ENCODE measurements around the gene CMBL. TPM values are rescaled to one million over a fixed set of nuclear protein-coding genes. Genes with fewer than 3 reads are reported as not detected.

The CMBL gene
- total RNA-seq, 1 donor from 2014 or later, result not detected

DNA sequence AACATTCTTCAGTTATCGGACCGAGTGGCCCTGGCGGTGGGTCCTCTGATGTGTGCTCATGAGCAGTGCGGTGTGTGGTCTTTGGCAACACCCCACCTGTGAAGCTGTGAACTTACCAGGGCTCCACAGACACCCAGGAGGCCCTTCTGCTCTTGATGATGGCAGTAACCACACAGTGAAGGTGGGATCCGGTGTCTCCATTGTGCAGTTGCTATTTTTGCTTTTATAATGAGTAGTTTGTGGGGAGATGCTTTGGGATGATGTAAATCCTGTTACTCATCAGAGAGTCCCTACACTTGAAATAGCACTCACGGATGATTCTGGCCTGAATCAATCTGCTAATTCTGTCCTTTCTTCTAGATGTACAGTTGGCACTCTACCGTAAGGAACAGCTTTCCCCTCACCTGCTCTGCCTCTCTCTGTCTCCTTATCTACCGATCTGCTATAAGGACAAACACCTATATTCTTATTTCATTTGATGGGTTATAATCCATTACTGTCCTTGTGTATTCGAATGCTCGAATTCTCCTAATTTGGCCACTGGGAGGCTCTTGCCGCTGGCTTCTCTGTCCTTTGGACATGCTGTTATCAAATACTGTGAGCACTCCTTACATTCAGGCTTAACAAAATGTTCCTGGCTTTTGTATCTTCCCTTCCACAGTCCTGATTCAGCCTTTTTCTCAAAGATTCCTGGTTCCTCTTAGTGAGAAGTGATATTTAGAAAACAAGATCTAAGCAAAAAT lies 78.2 kb downstream of the CMBL start:
- no peak overlapping the region for H3K4me3 Mint-ChIP-seq
- TF ChIP-seq, protein P1, sequence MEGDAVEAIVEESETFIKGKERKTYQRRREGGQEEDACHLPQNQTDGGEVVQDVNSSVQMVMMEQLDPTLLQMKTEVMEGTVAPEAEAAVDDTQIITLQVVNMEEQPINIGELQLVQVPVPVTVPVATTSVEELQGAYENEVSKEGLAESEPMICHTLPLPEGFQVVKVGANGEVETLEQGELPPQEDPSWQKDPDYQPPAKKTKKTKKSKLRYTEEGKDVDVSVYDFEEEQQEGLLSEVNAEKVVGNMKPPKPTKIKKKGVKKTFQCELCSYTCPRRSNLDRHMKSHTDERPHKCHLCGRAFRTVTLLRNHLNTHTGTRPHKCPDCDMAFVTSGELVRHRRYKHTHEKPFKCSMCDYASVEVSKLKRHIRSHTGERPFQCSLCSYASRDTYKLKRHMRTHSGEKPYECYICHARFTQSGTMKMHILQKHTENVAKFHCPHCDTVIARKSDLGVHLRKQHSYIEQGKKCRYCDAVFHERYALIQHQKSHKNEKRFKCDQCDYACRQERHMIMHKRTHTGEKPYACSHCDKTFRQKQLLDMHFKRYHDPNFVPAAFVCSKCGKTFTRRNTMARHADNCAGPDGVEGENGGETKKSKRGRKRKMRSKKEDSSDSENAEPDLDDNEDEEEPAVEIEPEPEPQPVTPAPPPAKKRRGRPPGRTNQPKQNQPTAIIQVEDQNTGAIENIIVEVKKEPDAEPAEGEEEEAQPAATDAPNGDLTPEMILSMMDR (IDR thresholded peaks at IDR 0.05), result no peak
- intact Hi-C loops (cut with micrococcal nuclease), result no loop called here
- H3K27me3 Mint-ChIP-seq, result no peaks in the 10 kb centered on the region
- no peaks in the 10 kb centered on the region for H3K4me1 Mint-ChIP-seq
- ATAC-seq (ENCODE audit: low read depth) (no peak), DNase-seq (no peak)
- no peak overlapping the region for H3K27ac Mint-ChIP-seq
- peaks cover 30% of the 10 kb centered on the region for H3K36me3 Mint-ChIP-seq (ENCODE audit: low read depth)
- POLR2A ChIA-PET, result no interaction called here
- H3K9me3 Mint-ChIP-seq, result peaks cover 10% of the 10 kb centered on the region
- CTCF ChIA-PET, result no interaction called here

DNA sequence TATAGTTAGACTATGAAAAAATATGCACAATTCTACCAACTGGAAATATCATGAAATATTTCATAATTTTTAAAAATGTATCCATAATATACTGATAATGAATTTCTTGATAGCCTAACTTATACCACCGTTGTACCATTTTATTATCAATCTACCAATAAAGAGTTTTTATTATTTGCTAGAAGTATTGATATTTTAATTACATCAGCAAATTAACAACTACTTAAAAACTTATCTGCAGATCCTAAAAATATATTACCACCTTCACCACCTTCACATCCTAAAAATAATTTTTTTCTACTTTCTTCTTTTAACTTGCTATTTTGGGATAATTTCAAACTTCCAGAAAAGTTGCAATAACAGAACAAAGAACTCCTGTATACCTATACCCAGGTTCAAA lies 79.4 kb downstream of the CMBL start:
- Mint-ChIP-seq H3K36me3 (ENCODE audit: low read depth) (peaks cover 34% of the 10 kb centered on the region), H3K4me3 (no peak overlapping the region), H3K4me1 (no peaks in the 10 kb centered on the region), H3K27ac (no peak overlapping the region), H3K27me3 (no peaks in the 10 kb centered on the region), H3K9me3 (peaks cover 10% of the 10 kb centered on the region)
- CTCF ChIA-PET, result no interaction called here
- ATAC-seq (ENCODE audit: low read depth) (no peak), DNase-seq (no peak)
- intact Hi-C loops (cut with micrococcal nuclease), result no loop called here
- TF ChIP-seq, protein P1 (IDR thresholded peaks at IDR 0.05), result no peak
- POLR2A ChIA-PET, result no interaction called here

Other genes starting within 250 kb of the CMBL start
- 16.2 and 19.4 TPM in 2 replicates for gene ATPSCKMT, start 58.0 kb downstream of the CMBL start, total RNA-seq
- gene CCT5, start 57.6 kb downstream of the CMBL start, total RNA-seq, result 203 and 213 TPM in 2 replicates
- gene MARCHF6, start 45.8 kb upstream of the CMBL start, total RNA-seq, result 116 and 124 TPM in 2 replicates
- gene ROPN1L, start 134.0 kb upstream of the CMBL start, total RNA-seq, result 0.49 TPM in 1 of 2 replicates, not detected in the other

All from activated B cell treated with CpG ODN at 0.5 μM for 24 hours (primary cell).